NCI-H2029 treated with DMSO at 0.1 percent for 48 hours (cell line): ENCODE data around the gene PAPOLG.
"Not testable (repeated sequence)": the region's sequence is repeated elsewhere in the genome, so short reads cannot be mapped to it uniquely, and the experiment has no call there.

Source experiments
- DNase-seq: peaks from one replicate; lab custom pipeline; 2025; lab: John Stamatoyannopoulos, UW

PAPOLG gene

GRCh38 chr2:60823694-60824305 is 67.7 kb downstream of the PAPOLG start:
- DNase-seq = no peak

- no peak for DNase-seq
Measured at GRCh38 chr2:60825666-60826065, 69.6 kb downstream of the PAPOLG start.

DNA sequence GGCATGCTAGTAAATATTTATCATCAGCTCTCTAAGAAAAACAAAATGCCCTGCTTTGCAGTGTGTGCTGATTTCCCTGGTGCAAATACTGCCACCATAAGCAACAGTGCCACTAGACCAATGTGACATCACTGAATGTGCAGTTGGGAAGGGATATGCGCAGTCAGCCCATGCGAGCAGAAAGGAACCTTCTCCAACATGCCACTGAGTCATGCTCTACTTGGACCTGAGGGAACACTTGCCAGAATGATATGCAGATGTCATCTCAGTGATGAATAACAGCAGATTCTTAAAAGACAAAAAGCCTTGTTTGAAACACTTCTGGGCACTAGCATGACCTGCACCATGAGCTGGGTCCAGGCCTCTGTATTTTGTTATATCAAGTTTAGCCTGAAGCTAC is 70.0 kb downstream of the PAPOLG start:
- no peak for DNase-seq

- DNase-seq = not testable (repeated sequence)
Measured at GRCh38 chr2:60826860-60827259, 70.8 kb downstream of the PAPOLG start.

GRCh38 chr2:60827369-60827768 is 71.3 kb downstream of the PAPOLG start:
- no peak for DNase-seq

- DNase-seq = no peak
Measured at GRCh38 chr2:60830991-60831390, 74.9 kb downstream of the PAPOLG start.

DNA sequence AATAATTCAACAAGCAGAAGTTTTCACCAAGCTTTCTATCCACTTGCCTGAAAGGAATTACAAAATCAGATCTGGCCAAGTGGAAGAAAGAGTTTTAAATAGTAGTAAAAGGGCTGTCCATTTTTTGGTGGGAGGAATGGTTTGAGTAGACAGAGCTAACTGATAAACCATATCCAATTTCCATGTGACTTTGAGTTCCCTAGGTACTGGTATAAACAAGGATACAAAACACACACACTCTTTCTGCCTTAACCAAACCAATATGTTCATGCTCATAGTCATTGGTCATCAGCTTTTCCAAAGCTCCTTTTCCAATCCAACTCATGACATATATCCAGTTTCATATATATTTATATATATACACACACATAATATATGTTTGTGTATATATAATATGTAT is 75.9 kb downstream of the PAPOLG start:
- no peak for DNase-seq

DNA sequence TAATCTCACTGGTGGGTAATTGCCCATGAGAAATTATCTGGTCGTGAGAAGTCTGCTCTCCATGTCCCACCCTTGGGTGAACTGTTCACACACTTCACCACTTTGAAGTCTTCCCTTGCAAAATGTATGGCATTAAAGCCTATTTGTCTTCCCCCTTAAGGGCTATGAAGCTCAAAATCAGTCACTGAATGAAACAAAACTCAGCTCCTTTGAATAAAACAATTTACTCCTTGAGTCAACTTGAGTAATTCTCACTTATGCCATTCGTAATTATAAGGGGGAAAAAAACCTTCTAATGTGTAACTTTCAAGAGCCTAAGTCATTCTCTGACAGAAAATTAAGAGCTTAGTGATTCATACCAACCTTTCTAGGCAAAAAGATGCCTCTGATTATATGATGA is 76.6 kb downstream of the PAPOLG start:
- DNase-seq = no peak

DNA sequence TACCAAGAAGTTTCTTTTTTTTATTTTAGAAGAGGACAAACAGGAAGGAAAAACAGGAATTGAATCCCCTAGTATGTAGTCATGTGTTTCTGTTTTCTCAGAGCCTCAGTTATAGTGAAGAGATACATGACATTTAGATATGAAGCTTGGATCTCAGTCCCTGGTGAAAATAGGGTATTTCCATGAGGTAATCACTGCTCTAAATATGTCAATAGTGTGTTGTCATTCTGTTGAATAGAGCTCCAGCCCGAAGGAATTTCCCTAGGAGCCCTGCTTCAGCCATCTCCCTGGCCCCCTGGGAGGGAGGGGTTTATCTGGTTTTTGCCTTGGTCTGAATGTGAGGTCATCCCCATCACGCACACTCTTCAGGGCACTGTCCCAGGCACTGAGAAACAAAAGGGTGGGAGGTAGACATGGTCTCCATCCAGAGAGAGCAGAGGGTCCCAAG is 78.2 kb downstream of the PAPOLG start:
- DNase-seq = no peak

DNA sequence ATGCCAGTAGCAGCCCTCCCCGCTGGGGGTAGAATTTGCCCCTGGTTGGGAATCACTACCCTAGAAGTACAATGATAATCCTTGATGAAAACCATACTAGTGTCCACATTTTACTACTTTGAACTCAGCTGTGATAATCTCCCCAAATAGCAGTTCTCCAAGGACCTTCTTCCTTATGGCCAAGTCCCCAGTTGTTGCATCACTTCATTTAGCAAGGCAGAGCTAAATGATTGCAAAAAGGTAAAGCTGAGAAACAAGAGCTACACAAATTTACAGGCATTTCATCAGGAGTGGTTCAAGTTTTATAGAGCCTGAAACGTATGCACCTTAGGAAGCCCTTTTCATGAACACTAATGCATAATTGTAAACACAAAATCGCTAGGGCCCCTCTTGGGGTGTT is 80.4 kb downstream of the PAPOLG start:
- DNase-seq = no peak

- DNase-seq = no peak
Measured at GRCh38 chr2:60837123-60837522, 81.1 kb downstream of the PAPOLG start.

- DNase-seq = no peak
Measured at GRCh38 chr2:60838481-60838880, 82.4 kb downstream of the PAPOLG start.

DNA sequence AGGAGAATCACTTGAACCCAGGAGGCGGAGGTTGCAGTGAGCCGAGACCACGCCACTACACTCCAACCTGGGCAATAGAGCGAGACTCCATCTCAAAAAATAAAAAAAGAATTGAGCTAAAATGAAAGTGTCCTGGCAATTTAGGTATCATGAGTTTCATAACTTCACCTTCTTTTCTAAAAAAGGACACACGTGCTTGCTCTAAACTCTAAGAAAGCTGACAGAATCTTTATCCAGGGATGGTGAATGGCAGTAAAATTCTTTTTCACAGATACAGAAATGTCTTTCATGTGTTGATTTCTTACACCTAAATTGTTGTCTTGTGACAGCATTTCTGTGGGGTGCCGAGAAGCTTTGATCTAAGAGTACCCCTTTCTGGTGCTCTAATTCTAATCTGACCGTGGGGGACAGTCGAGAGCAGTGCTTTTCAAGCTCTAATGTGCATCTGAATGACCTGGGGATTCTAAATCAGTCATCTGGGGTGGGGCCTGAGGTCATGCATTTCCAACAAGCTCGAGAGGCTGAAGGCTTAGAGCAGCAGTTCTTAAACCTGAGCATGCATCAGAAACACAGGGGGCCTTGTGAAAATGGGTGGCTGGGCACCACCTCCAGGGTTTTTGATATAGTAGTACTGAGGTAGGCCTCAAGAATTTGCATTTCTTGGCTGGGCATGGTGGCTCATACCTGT is 83.2 kb downstream of the PAPOLG start:
- DNase-seq = no peak

DNA sequence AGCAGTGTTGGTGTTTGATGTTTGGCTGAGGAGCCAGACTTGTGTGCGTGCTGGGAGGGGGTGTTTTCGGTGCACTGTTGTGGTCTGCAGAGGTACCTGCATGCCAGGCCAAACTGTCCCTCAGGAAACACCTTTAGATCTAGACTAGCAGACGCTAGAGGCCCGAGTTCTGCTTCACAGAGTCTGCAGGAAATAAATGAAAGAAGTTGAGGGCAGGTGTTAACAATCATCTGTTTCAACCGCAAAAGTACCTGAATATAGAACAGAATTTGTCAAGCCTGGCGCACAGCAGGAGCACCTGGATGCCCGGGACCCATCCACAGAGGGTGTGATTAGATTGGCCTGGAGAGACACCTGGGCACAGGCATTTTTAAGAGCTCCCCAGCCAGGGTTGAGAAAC is 84.8 kb downstream of the PAPOLG start:
- DNase-seq = no peak

- no peak for DNase-seq
Measured at GRCh38 chr2:60843006-60843405, 86.9 kb downstream of the PAPOLG start.

DNA sequence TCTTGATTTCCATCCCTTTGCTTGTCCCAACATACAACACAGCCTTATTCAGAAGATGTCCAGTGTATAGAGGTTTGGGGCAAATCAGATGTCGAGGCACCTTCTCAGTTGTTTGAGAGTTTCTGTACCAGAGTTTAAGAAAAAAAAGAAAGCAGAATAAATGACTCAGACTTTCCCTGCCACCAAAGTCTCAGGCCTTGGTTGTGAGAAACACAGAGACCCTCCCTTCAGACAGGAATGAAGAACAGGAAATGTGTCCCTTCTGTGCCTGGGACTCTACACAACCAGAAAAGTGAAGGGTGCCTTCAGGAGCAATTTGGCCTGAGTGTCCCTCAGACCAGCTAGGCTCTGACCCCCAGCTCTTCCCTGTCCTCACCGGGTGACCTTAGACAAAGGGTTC is 88.0 kb downstream of the PAPOLG start:
- DNase-seq = no peak

DNA sequence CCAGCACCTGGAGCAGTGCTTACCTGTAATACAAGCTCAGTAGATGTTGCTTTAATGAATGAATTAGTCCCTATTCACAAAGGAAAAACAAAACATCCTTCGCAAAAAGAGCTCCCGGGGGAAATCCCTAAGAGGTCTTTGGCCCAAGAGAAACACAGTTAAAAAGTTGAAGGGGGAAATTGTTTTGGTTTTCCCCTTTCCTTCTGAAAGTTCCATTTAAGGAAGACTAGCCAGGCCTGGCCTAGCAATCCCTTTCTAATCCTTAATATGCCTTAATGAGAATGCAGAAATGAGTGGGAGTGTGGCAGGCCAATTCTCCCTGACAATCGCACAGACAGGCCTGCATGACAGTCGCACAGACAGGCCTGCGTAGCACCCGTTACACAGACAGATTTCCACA is 91.8 kb downstream of the PAPOLG start:
- DNase-seq = no peak
